ENCODE data around the gene WDFY4. TPM values are rescaled to one million over a fixed set of nuclear protein-coding genes. Genes with fewer than 3 reads are reported as not detected.

The WDFY4 gene
- total RNA-seq, 2 donors from 2014 or later = 0.70 to 2.0 TPM

- Histone ChIP-seq H3K4me1 (peaks cover 0 to 19% of the 10 kb centered on the region in 2 donors), H3K4me3 (no peak overlapping the region), H3K36me3 (no peaks in the 10 kb centered on the region), H3K27ac (no peak overlapping the region), H3K9me3 (peaks cover 0 to 4% of the 10 kb centered on the region in 2 donors), H3K27me3 (no peaks in the 10 kb centered on the region)
- no peak for DNase-seq (ENCODE audit: low spot score)
- no peak for TF ChIP-seq CTCF (IDR thresholded peaks at IDR 0.05)
Observed at GRCh38 chr10:48710647-48711275, 26.1 kb downstream of the WDFY4 start.

- TF ChIP-seq CTCF (IDR thresholded peaks at IDR 0.05) = no peak
- no peaks in the 10 kb centered on the region for H3K36me3 ChIP-seq
- DNase-seq (ENCODE audit: low spot score) = no peak
- no peaks in the 10 kb centered on the region for H3K27me3 ChIP-seq
- H3K27ac ChIP-seq = no peak overlapping the region
- H3K4me3 ChIP-seq = no peak overlapping the region
- H3K9me3 ChIP-seq = peaks cover 0 to 4% of the 10 kb centered on the region in 2 donors
- H3K4me1 ChIP-seq = peaks cover 0 to 19% of the 10 kb centered on the region in 2 donors
Observed at GRCh38 chr10:48711830-48712229, 27.2 kb downstream of the WDFY4 start.

GRCh38 chr10:48714088-48714487 lies 29.4 kb downstream of the WDFY4 start:
- H3K27ac ChIP-seq = no peak overlapping the region
- no peaks in the 10 kb centered on the region for H3K4me1 ChIP-seq
- H3K9me3 ChIP-seq = peaks cover 0 to 4% of the 10 kb centered on the region in 2 donors

GRCh38 chr10:48716416-48716815 lies 31.7 kb downstream of the WDFY4 start:
- TF ChIP-seq CTCF (IDR thresholded peaks at IDR 0.05) = no peak
- H3K4me3 ChIP-seq = no peak overlapping the region
- H3K9me3 ChIP-seq = peaks cover 0 to 4% of the 10 kb centered on the region in 2 donors
- no peaks in the 10 kb centered on the region for H3K4me1 ChIP-seq
- no peaks in the 10 kb centered on the region for H3K27me3 ChIP-seq
- no peak overlapping the region for H3K27ac ChIP-seq
- no peaks in the 10 kb centered on the region for H3K36me3 ChIP-seq
- DNase-seq (ENCODE audit: low spot score) = no peak

More at GRCh38 chr10:48714088-48714487, 29.4 kb downstream of the WDFY4 start:
- Histone ChIP-seq H3K27me3 (no peaks in the 10 kb centered on the region), H3K36me3 (no peaks in the 10 kb centered on the region), H3K4me3 (no peak overlapping the region)
- no peak for DNase-seq (ENCODE audit: low spot score)
- no peak for TF ChIP-seq CTCF (IDR thresholded peaks at IDR 0.05)

- H3K9me3 ChIP-seq = no peaks in the 10 kb centered on the region
- DNase-seq (ENCODE audit: low spot score) = no peak
- H3K4me3 ChIP-seq = no peak overlapping the region
- H3K27me3 ChIP-seq = no peaks in the 10 kb centered on the region
- no peak for TF ChIP-seq CTCF (IDR thresholded peaks at IDR 0.05)
- H3K36me3 ChIP-seq = no peaks in the 10 kb centered on the region
- H3K27ac ChIP-seq = no peak overlapping the region
- no peaks in the 10 kb centered on the region for H3K4me1 ChIP-seq
Observed at GRCh38 chr10:48720611-48721010, 35.9 kb downstream of the WDFY4 start.
